TTC549 (cell line): ENCODE data around the gene DNAL1.
"Not testable (repeated sequence)": the region's sequence is repeated elsewhere in the genome, so short reads cannot be mapped to it uniquely, and the experiment has no call there.

Experiments
- FAIRE-seq: peaks from 2 replicates; lab custom pipeline; 2012; peaks lifted over from hg19 to GRCh38; lab: Jason Lieb, UNC

The DNAL1 gene

DNA sequence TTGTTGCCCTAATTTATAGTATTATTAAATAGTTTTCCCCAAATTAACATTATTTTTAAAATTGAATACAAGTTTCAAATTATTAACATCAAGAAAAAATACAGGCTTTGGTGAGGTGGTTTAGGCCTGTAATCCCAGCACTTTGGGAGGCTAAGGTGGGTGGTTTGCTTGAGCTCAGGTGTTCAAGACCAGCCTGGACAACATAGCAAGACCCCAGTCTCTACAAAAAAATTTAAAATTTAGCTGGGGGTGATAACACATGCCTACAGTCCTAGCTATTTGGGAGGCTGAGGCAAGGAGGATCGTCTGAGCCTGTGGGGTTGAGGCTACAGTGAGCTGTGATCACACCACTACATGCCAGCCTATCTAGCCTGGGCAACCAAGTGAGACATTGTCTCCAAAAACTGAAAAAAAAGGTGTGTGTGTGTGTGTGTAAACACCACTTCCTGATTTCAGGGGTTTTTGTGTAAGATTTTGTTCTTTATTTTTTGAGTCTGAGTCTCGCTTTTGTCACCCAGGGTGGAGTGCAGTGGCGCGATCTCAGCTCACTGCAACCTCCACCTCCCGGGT, 3.9 kb upstream of the DNAL1 start:
- no peak for FAIRE-seq

DNA sequence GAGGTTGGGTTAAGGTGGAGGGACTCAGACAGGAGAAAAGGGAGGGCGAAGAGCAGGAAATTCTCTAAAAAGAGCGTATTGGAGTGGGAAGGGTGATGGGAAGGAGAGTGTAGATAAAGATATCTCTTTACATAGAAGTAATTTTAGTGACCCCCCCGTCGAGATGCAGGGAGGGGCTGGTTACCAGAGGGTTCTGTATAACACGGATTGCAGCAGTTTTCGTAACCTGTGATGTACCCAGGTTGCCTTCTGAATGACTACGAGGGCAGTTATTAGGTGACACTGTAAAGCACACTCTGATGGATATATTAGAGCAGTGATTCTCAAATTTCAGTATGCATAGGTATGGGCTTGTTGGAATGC, 443 bp downstream of the DNAL1 start:
- no peak for FAIRE-seq

DNA sequence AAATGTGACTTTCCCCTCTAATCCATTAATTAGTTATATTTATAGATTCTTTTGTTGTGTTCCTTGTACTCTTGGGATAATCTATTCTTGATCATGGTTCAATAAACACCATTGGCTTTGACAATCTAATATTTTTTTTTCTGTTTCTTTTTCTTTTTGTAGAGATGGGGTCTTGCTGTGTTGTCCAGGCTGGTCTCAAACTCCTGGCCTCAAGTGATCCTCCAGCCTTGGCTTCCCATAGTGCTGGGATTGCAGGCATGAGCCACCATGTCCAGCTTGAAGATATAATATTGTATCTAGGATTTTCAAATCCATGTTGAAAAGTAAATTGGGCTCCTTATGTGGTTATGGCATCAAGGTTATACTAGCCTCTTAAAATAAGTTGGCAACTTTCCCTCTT, 6.2 kb downstream of the DNAL1 start:
- FAIRE-seq: no peak

DNA sequence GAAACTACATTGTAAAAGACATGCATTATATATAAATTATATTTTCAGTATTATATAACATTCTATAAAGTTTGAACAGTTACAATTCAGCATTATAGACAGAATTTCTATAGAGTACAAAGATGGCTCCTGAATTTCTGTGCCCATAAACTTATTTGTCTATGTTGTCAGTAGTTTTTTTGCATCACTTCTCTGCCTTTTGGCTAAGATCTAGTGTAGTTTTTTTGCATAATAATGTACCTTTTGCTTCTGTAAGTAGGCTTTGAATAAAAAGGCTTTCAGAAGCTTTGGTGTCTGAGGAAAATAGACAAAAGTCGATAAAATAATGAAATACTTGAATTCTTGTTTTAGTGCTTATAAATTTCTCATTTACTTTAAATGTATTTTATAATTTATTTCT, 11.1 kb downstream of the DNAL1 start:
- no peak for FAIRE-seq

DNA sequence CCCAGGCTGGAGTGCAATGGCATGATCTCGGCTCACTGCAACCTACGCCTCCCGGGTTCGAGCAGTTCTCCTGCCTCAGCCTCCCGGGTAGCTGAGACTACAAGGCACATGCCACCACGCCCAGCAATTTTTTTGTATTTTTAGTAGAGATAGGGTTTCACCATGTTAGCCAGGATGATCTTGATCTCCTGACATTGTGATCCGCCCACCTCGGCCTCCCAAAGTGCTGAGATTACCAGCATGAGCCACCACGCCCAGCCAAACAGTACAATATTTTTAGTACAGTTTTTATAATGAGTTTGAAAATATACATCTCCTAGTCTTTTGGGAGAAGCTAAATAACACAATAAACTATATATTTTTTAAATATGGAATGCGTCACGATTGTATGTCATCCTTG, 14.4 kb downstream of the DNAL1 start:
- FAIRE-seq: not testable (repeated sequence)

DNA sequence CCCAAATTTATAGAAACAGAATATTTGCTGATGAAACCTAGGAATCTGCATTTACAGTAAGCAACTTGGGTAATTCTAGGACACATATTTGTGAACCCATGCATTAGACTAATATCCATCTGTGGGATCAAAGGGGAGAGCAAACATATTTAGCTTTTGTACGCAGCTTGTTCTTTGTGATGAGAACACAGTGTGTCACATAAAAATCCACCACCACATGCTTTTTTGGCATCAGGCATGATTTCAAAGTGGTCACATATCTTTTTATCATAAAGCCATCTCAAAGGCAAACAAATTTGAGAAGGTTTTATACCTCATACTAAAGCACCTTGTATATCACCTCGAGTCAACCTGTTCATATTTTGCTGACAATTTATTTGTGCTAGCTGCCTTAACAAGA, 15.7 kb downstream of the DNAL1 start:
- FAIRE-seq: no peak

DNA sequence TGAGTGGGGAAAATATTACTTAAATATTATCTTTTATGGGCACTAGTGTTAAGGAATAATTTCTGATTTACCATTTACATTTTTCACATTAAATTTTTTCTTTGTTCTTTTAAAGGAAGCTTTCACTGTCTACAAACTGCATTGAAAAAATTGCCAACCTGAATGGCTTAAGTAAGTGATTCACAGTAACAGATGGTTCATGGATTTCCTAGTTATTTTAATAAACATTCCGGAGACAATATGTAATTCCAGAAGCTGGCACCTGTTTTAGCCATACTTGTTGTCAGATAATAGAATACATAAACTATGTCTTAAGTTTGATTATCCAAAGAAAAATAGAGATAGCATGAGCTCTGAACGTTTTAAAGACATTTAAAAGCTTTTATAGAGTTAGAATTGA, 17.1 kb downstream of the DNAL1 start:
- no peak for FAIRE-seq

DNA sequence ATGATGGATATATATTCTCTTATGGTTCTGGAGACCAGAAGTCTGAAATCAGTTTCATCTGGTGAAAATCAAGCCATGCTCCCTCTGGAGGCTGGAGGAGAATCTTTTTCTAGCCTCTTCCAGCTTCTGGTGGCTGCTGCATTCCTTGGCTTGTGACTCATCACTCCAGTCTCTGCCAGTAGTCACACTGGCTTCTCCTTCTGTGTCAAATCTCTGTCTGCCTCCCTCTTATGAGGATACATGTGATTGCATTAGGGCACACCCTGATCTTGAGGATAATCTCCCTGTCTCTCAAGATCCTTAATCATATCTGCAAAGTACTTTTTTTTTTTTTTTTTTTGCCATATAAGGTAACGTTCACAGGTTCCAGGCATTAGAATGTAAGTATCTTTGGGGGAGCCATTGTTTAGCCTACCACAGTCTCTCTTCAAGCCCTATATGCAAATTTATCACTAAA, 17.7 kb downstream of the DNAL1 start:
- FAIRE-seq: no peak

DNA sequence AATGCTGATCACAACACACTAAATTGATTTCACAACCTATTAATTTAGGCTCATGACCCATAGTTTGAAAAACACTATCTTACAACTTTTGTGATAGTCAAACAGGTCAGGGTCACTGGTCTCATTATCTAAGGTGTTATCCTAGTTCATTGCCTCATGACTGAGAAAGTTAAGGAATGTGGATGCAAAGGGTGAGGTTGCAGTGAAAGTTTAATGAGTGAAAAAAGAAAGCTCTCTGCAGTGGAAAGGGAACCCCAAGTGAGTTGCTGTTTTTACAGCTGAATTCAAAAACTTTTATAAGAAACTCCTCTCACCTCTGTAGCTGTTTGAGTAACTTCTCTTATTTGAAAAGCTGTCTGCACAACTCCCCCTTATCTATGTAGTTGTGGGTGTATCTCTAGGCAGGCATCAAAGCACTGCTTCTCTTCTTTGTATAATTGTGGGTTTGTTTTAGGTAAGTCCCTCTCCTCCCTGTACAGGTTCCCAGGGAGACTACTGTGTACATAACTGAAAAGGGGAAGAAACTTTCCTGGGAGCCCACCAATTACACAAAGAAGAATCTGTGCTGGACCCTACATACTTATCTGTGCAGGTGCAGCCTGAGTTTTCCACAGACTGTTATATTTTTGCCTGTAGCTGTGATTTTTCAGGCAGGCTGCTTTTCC, 18.9 kb downstream of the DNAL1 start:
- FAIRE-seq: no peak

DNA sequence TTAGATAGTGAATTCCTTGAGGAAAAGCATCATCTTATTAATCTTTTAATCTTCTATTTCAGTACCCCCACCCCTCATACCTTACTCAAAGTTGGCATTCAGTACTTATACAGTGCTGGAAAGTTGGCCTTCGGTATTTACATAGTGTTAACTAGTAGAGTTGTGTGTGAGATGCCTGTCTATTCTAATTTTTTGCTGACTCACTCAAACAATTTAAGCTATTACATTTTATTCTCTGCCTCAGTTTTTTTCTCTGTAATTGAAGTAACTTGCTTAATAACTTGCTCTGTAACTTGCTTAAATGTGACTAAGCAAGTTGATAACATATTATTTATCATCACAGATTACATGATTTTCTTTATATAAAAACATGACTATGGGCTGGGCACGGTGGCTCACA, 20.3 kb downstream of the DNAL1 start:
- FAIRE-seq: no peak

DNA sequence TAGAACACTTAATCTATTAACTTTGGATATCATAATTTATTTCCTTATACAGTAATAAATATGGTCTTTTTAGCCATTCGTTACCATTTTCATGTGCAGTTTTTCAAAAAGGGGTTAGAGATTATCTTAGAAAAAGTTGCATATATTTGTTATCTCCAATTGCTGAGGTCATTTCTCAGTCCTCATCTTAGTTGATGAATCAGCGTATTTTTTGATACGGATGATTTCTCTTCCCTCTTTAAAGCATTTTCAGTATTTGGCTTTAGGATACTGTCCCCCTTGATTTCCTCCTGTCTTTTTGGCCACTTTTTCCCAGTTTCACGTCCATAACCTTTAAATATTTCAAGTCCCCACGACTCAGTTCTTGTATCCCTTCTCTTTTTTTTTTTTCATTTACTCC, 21.8 kb downstream of the DNAL1 start:
- no peak for FAIRE-seq

DNA sequence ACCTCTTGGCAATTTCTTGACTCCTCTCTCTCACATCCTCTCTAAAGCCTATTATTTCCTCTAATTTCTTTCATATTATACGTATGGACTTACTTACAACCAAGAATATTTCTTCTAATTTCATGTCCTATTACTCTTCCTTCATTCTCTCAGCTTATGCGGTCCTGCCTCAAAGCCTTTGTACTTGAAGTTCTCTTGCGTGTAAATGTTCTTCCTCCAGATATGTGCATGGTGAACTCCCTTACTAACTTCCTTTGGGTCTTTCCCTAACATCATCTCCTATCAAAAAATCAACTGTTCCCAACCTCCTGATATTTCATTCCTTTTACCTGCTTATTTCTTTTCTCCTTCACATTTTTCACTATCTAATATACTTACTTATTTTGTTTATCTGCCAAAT, 23.1 kb downstream of the DNAL1 start:
- FAIRE-seq: no peak

DNA sequence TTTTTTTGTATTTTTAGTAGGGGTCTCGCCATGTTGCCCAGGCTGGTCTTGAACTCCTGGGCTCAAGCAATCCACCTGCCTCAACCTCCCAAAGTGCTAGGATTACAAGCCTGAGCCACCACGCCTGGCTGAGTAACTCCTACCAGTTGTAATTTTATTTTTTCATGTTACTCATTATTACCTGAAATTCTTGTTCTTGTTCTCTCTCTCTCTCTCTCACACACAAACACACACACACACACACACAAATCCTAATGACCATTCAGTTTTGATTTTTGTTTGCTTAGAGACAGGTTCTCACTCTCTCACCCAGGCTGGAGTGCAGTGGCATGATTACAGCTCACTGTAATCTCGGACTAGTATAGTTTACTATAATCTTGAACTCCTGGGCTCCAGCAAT, 30.2 kb downstream of the DNAL1 start:
- no peak for FAIRE-seq

DNA sequence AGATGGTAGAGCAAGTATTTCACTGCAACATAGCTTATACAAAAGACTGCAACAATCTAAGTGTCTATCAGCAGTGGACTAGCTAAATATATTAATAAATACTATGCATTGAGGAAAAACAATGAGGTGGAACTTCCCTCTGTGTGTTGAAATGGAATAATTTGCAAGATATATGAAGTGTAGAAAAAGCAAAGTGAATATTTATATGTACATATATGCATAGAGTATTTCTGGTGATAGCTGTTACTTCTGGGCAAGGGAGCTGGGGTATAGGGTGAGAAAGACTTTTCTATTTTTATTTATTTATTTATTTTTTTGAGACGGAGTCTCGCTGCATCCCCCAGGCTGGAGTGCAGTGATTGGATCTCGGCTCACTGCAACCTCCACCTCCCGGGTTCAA, 33.9 kb downstream of the DNAL1 start:
- no peak for FAIRE-seq

DNA sequence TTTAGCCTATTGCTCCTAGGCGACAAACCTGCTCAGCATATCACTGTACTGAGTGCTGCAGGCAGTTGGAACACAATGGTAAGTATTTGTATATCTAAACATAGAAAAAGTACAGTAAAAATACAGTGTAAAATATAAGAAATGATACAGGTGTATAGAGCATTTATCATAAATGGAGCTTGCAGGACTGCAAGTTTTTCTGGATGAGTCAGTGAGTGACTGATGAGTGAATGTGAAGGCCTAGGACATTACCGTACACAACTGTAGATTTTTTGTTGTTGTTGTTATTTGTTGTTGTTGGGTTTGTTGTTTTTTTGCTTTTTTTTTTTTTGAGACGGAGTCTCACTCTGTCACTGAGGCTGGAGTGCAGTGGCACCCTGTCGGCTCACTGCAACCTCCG, 36.0 kb downstream of the DNAL1 start:
- FAIRE-seq: no peak

DNA sequence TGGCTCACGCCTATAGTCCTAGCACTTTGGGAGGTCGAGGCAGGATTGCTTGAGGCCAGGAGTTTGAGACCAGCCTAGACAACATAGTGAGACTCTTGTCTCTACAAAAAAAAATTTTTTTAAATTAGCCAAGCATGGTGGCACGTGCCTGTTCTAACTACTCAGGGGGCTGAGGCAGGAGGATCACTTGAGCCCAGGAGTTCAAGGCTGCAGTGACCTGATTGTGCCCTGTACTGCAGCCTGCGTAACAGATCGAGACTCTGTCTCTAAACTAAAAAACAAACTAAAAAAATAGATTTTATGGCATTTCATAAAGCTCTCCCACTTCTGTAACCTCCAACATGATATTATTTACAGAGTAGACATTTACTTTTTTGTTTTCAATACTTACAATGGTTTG, 39.8 kb downstream of the DNAL1 start:
- no peak for FAIRE-seq

DNA sequence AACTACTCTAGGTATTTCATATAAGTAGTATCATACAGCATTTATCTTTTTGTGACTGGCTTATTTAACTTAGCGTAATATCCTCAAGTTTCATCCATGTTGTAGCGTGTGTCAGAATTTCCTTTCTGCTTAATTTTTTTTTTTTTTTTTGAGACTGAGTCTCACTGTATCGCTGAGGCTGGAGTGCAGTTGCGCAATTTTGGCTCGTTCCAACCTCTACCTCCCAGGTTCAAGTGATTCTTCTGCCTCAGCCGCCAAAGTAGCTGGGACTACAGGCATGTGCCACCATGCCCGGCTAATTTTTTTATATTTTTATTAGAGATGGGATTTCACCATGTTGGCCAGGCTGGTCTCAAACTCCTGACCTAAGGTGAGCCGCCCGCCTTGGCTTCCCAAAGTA, 40.5 kb downstream of the DNAL1 start:
- FAIRE-seq: no peak

DNA sequence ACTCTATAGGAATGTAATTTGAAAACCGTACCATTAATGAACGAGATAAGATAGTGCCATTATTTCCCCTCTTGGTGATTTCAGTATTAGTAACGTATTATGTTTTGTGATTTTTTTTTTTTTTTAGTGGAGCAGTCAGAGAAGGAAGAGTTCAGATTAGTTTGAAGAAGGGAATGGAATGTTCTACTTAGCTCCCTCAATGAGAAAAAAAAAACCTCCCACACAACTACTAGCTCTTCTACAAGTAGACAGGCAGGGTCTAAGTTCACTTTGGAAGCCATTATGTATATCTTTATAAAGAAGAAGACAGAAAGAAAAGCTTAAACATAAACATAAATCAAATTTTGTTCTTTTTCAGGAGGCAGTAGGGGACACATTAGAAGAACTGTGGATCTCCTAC, 42.1 kb downstream of the DNAL1 start:
- FAIRE-seq: no peak

DNA sequence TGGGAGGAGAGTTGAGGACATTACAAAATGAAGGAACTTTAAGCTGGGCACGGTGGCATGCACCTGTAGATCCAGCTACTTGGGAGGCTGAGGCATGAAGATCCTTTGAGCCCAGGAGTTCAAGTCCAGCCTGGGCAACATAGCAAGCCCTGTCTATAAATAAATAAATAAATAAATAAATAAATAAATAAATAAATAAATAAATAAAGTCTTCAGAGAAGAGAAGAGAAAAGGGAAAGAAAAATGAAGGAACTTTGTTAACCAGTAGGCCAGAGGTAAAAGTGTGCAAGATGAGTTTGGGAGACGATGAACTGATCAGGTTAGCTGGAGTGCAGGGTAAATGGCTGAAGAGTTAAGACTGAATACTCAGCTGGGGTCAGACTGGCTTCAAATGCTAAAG, 49.3 kb downstream of the DNAL1 start:
- FAIRE-seq: no peak

DNA sequence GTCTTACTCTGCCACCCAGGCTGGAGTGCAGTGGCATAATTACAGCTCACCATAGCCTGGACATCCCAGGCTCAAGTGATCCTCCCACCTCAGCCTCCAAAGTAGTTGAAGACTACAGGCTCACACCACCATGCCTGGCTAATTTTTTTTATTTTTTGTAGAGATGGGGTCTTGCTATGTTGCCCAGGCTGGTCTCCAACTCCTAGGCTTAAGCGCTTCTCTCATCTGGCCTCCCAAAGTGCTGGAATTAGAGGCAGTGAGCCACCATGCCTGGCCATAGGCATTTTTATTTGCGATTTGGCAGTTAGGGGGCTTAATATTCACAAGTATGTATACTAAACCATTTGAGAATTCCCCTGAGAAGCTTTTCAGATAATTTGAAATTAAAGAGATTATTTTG, 50.3 kb downstream of the DNAL1 start:
- FAIRE-seq: no peak

DNA sequence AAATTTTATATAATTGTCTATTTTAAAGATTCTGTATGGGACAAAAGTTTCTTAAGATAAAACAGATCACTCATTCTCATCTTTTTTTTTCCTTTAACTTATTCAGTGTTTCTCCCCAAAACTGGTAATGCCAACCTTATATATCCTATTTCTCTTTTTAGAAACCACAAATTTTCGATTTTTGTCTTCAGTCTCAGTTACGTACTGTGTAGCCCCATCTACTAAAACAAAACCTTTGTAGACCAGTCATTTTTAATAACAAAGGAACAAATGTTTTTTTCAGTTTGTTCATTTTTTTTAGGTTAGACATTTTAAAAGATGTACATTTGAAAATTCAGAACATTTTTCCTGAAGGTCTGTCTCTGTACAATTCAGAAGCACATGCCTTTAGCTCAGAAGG, 51.2 kb downstream of the DNAL1 start:
- FAIRE-seq: no peak

DNA sequence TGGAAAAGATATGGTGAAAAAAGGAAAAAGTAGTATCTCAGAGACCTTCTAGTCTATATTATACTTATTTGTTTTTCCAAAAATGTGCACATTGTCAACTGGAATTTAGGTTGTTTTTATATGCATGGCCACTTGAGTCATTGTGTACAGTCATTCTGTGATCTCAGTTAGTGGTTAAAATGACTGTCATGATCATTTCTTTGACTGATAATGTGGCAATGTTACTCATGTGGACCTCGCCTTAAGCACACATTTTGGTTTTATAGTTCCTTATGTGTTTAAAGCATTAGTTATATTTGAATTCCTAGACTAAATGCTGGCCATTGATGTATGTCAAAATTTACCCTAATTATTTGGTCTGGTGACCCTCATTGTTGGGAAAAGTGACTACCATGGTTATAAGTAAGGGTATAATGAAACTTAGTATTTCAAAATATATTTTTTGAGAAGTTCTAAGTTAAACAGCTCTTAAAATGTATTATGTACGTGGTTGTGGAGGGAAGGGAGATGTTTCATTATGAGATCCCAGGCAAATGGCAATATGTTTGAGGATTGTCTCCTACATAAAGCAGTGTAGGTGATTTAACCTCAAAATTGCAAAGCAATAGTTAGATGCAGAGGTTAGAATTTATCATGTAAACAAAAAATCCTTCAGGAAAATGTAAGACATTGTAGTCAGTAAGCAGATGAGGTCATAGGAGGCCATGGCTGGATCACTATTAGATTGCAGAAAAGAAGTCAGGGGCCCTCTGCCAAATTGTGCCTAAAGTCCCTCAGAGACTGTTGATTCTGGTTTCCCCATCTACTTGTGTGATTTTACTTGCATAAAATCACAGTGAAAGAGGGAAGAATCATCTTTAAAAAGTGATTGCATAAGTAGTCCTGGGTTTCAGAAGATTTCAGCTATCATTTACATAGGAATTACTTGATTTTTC, 51.9 kb downstream of the DNAL1 start:
- no peak for FAIRE-seq

DNA sequence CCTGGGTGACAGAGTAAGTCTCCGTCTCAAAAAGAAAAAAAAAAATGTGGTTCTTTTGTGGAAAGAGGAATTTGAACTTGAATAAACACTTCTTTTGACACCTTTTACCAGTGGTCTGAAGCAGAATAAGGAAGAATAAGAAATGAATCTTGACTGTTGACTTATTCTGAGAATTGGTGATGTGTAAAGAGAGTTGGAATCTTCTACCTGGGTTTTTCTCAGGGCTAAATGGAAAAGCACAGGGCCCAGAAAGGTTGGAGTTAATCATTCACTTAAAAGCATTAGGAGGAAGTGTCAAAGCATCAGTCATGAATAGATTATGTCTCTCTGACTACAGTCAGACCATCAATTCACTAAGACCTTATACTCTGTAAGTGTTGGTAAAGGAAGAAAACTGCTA, 55.5 kb downstream of the DNAL1 start:
- FAIRE-seq: no peak

DNA sequence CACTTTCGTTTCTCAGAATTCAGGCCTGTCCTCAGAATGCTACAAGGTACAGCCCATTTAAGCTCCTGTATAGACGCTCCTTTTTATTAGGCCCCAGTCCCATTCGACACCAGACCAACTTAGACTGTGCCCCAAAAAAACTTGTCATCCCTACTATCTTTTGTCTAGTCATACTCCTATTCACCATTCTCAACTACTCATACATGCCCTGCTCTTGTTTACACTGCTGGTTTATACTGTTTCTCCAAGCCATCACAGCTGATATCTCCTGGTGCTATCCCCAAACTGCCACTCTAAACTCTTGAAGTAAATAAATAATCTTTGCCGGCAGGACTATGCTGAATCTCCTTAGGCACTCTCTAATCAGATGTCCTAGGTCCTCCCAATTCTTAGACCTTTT, 63.3 kb downstream of the DNAL1 start:
- FAIRE-seq: not testable (repeated sequence)
